ENCODE data around the gene C22orf15. TPM values are rescaled to one million over a fixed set of nuclear protein-coding genes. Genes with fewer than 3 reads are reported as not detected.

The C22orf15 gene
- total and polyA plus RNA-seq, 9 of the 15 experiments (the other 6 are each of a cell fraction or from before 2014, with no cell fraction given) = 0.07 TPM; not detected in 8

DNA sequence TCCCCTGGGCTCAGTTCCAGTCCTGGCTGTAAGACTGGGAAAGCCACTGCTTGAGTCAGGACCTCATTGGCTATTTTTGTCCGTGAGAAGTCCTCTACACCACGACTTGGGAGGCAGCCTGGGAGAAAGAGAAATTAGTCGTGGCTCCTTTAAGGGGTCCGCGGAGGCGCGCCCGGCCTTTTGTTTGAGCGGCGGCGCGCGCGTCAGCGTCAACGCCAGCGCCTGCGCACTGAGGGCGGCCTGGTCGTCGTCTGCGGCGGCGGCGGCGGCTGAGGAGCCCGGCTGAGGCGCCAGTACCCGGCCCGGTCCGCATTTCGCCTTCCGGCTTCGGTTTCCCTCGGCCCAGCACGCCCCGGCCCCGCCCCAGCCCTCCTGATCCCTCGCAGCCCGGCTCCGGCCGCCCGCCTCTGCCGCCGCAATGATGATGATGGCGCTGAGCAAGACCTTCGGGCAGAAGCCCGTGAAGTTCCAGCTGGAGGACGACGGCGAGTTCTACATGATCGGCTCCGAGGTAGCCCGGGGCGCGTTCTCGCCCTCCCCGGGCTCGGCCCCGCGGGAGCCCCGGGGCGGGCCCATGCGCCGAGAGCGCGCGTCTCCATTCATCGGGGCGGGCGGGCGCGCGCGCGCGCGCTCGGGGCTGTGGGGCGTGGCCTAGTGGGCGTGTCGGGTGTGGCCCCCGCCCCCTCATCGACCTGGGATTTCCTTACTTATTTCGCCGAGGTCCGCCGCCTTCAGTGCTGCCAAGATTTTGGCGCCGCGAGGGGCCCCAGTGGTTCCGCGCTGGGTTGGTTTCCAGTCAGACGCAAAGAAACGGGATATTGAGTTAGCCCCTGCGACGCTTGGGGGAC lies 24.2 kb downstream of the C22orf15 start, which contains the start of gene SMARCB1 (continued):
- TF ChIP-seq, protein P1, sequence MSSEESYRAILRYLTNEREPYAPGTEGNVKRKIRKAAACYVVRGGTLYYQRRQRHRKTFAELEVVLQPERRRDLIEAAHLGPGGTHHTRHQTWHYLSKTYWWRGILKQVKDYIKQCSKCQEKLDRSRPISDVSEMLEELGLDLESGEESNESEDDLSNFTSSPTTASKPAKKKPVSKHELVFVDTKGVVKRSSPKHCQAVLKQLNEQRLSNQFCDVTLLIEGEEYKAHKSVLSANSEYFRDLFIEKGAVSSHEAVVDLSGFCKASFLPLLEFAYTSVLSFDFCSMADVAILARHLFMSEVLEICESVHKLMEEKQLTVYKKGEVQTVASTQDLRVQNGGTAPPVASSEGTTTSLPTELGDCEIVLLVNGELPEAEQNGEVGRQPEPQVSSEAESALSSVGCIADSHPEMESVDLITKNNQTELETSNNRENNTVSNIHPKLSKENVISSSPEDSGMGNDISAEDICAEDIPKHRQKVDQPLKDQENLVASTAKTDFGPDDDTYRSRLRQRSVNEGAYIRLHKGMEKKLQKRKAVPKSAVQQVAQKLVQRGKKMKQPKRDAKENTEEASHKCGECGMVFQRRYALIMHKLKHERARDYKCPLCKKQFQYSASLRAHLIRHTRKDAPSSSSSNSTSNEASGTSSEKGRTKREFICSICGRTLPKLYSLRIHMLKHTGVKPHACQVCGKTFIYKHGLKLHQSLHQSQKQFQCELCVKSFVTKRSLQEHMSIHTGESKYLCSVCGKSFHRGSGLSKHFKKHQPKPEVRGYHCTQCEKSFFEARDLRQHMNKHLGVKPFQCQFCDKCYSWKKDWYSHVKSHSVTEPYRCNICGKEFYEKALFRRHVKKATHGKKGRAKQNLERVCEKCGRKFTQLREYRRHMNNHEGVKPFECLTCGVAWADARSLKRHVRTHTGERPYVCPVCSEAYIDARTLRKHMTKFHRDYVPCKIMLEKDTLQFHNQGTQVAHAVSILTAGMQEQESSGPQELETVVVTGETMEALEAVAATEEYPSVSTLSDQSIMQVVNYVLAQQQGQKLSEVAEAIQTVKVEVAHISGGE (CRISPR knock-in tag; IDR thresholded peaks at IDR 0.05) = peak in 1 of 3 experiments; percentile 73; a peak in 2 of 6 replicates
- TF ChIP-seq SNRNP70 (optimal IDR thresholded peaks at IDR 0.05; ENCODE audit: low read depth, low read length) = no peak
- no peak for TF ChIP-seq RBM15 (IDR thresholded peaks at IDR 0.05; ENCODE audit: insufficient read depth, low read length)
- no peak for TF ChIP-seq KAT8 (IDR thresholded peaks at IDR 0.05; ENCODE audit: low read depth)
- peak; percentile 74; the same call in 1 of the 2 replicates for TF ChIP-seq DMBX1 (CRISPR knock-in tag; IDR thresholded peaks at IDR 0.05; ENCODE audit: borderline replicate concordance)
- no peak for TF ChIP-seq TAL1 (IDR thresholded peaks at IDR 0.05)
- 0 out of 2 replicates have a peak, but pooled peaks have one; percentile 20 for TF ChIP-seq FOXM1 (IDR thresholded peaks at IDR 0.05; ENCODE audit: low read depth)
- TF ChIP-seq FOXM1 (CRISPR knock-in tag; IDR thresholded peaks at IDR 0.05; ENCODE audit: low read depth) = no peak
- no peak for TF ChIP-seq CHD2 (IDR thresholded peaks at IDR 0.05; ENCODE audit: low read depth, low read length)
- no peak for TF ChIP-seq ZNF75A (CRISPR knock-in tag; IDR thresholded peaks at IDR 0.05)
- peak in 1 of 2 experiments; percentile 78; a peak in 2 of 4 replicates for TF ChIP-seq TEAD1 (CRISPR knock-in tag; IDR thresholded peaks at IDR 0.05)
- TF ChIP-seq KLF6 (CRISPR knock-in tag; IDR thresholded peaks at IDR 0.05; ENCODE audit: borderline replicate concordance) = no peak
- no peak for TF ChIP-seq NR4A1 (CRISPR knock-in tag; IDR thresholded peaks at IDR 0.05)
- TF ChIP-seq NR4A1 (tag; IDR thresholded peaks at IDR 0.05) = peak; percentile 50; the same call in 1 of the 2 replicates
- peak; percentile 94 for TF ChIP-seq ZFX (CRISPR knock-in tag; IDR thresholded peaks at IDR 0.05)
- TF ChIP-seq SIX5 (IDR thresholded peaks at IDR 0.05; ENCODE audit: borderline replicate concordance in 1 of 2, insufficient read depth in 1 of 2, low read depth in 1 of 2, low read length in 2 of 2) = no peak
- no peak for TF ChIP-seq ATF1 (CRISPR knock-in tag; IDR thresholded peaks at IDR 0.05)
- TF ChIP-seq ATF1 (tag; IDR thresholded peaks at IDR 0.05) = peak; percentile 53; the same call in 1 of the 2 replicates
- TF ChIP-seq, protein P2, sequence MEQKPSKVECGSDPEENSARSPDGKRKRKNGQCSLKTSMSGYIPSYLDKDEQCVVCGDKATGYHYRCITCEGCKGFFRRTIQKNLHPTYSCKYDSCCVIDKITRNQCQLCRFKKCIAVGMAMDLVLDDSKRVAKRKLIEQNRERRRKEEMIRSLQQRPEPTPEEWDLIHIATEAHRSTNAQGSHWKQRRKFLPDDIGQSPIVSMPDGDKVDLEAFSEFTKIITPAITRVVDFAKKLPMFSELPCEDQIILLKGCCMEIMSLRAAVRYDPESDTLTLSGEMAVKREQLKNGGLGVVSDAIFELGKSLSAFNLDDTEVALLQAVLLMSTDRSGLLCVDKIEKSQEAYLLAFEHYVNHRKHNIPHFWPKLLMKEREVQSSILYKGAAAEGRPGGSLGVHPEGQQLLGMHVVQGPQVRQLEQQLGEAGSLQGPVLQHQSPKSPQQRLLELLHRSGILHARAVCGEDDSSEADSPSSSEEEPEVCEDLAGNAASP (IDR thresholded peaks at IDR 0.05) = no peak
- no peak for TF ChIP-seq RAD51 (IDR thresholded peaks at IDR 0.05; ENCODE audit: borderline replicate concordance, low read depth)
- no peak; the same call in 1 of the 2 replicates for TF ChIP-seq FOSL1 (tag; conservative IDR thresholded peaks at IDR 0.05)
- TF ChIP-seq BRD4 (IDR thresholded peaks at IDR 0.05) = 0 out of 2 replicates have a peak, but pooled peaks have one; percentile 49
- TF ChIP-seq ZNF23 (CRISPR knock-in tag; IDR thresholded peaks at IDR 0.05) = no peak
- TF ChIP-seq BCL6 (CRISPR knock-in tag; IDR thresholded peaks at IDR 0.05) = no peak
- TF ChIP-seq GATA2 (CRISPR knock-in tag; IDR thresholded peaks at IDR 0.05) = no peak
- TF ChIP-seq SMARCA4 (IDR thresholded peaks at IDR 0.05) = peak; percentile 71; the same call in 1 of the 2 replicates
